GM18526 (cell line): ENCODE results near the gene MRPL48.
A peak's percentile ranks its signal among the peaks of the same experiment; 100 is the strongest.

ENCODE experiments used
- POLR2A ChIP-seq: IDR thresholded peaks from 3 replicates; pipeline ENCODE4 v1.6.1; 2011; ENCODE audit not compliant: insufficient read length; ENCODE audit errors: extremely low read depth

MRPL48 gene

GRCh38 chr11:73859671-73860070 is 72.0 kb downstream of the MRPL48 start:
- TF ChIP-seq POLR2A = no peak

- no peak for TF ChIP-seq POLR2A
Observed at GRCh38 chr11:73860202-73860601, 72.5 kb downstream of the MRPL48 start.

- TF ChIP-seq POLR2A = no peak
Observed at GRCh38 chr11:73862986-73863385, 75.3 kb downstream of the MRPL48 start.

- TF ChIP-seq POLR2A = no peak
Observed at GRCh38 chr11:73866095-73866579, 78.5 kb downstream of the MRPL48 start.

GRCh38 chr11:73866586-73866996 is 78.9 kb downstream of the MRPL48 start:
- TF ChIP-seq POLR2A = no peak

GRCh38 chr11:73869332-73869949 is 81.8 kb downstream of the MRPL48 start:
- no peak for TF ChIP-seq POLR2A

GRCh38 chr11:73870261-73870660 is 82.6 kb downstream of the MRPL48 start:
- no peak for TF ChIP-seq POLR2A

- TF ChIP-seq POLR2A = no peak
Observed at GRCh38 chr11:73872749-73873357, 85.2 kb downstream of the MRPL48 start.

- TF ChIP-seq POLR2A = no peak
Observed at GRCh38 chr11:73875380-73875779, 87.7 kb downstream of the MRPL48 start.

GRCh38 chr11:73875840-73876239 is 88.2 kb downstream of the MRPL48 start:
- TF ChIP-seq POLR2A = no peak

GRCh38 chr11:73876424-73877310 is 89.0 kb downstream of the MRPL48 start, which contains the start of the genes COA4 and PAAF1:
TSS of gene COA4 (minus strand) at chr11:73876846. CDS start at chr11:73873378, 3,468 bp downstream.
TSS of gene PAAF1 (plus strand) at chr11:73876999. CDS start at chr11:73877022, 23 bp downstream.
- TF ChIP-seq POLR2A = peak; percentile 92

GRCh38 chr11:73878771-73879170 is 91.1 kb downstream of the MRPL48 start:
- TF ChIP-seq POLR2A = no peak

GRCh38 chr11:73883856-73884255 is 96.2 kb downstream of the MRPL48 start:
- TF ChIP-seq POLR2A = no peak

- no peak for TF ChIP-seq POLR2A
Observed at GRCh38 chr11:73888244-73888643, 100.6 kb downstream of the MRPL48 start.

GRCh38 chr11:73889019-73889418 is 101.3 kb downstream of the MRPL48 start:
- TF ChIP-seq POLR2A = no peak

GRCh38 chr11:73889536-73889935 is 101.9 kb downstream of the MRPL48 start:
- no peak for TF ChIP-seq POLR2A
